MG63 (cell line): ENCODE results near the gene TLE2. TPM values are rescaled to one million over a fixed set of nuclear protein-coding genes. Genes with fewer than 3 reads are reported as not detected.

Source experiments
- DNase-seq: peaks from one replicate; pipeline ENCODE4 v3.0.0-alpha.2; 2020
- H3K27me3 ChIP-seq: fragments of 250-450 bp; sonication (Bioruptor Pico); 2 replicates; pipeline ENCODE4 v1.5.1; 2020; ENCODE audit warnings: mild to moderate bottlenecking, moderate library complexity
- H3K36me3 ChIP-seq: fragments of 250-450 bp; sonication (Bioruptor Pico); 2 replicates; pipeline ENCODE4 v1.5.1; 2020; ENCODE audit warnings: mild to moderate bottlenecking, moderate library complexity
- H3K4me3 ChIP-seq: fragments of 250-450 bp; sonication (Bioruptor Pico); 2 replicates; pipeline ENCODE4 v1.5.1; 2020; ENCODE audit warnings: mild to moderate bottlenecking, moderate library complexity
- H3K9me3 ChIP-seq: fragments of 250-450 bp; sonication (Bioruptor Pico); 2 replicates; pipeline ENCODE4 v1.5.1; 2020; ENCODE audit warnings: mild to moderate bottlenecking, moderate library complexity
- total RNA-seq: library from RNA; depleted of rRNA; stranded (reverse); fragments of >200 nt; shearing (Covaris generic); gene quantifications from 2 replicates; pipeline ENCODE4 v1.2.3, GENCODE V29; 2014; ENCODE audit warnings: low replicate concordance; rRNA removed

TLE2 gene
- total RNA-seq = 1.5 and 4.1 TPM in 2 replicates

DNA sequence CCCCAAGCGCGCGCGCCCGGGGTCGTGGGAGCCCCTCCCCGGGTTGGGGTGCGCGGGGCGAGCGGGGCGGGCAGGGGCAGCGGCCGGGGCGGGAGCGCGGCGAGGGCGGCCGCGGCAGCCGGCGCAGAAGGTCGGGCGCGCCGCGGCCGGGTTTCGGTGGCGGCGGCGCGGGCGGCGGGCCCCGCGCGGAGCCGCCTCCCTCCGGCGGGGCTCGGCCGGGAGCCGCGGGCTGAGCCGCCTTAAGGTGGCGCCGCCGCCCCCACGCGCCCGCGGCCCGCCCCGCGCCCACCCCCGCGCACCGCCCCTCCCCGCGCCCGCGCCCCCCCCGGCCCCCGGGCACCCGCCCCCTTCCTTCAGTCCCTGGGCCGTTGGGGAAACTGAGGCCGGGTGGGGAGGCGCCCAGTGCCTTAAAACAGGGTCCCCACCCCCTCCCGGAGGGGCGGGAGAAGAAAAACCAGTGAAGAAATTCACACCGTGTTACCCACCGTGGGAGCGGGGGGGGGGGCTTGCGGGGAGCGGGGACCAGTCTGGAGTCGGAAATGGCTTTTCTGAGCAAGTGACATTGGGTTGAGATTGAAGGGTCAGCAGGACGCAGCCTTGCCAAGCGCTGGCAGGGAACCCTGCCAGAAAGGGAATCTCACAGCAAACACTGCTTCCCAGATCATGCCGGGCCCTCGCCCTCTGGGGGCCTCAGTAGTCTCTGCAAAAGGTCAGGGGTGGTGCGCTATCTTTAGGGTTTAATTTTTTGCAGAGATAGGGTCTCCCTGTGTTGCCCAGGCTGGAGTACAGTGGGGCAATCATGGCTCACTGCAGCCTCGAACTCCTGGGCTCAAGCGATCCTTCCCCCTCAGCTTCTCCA, at the start of gene TLE2:
Gene TLE2 (minus strand): TSS at position 216 of the 859 bp plus-strand sequence. CDS start 376 bp downstream, outside the sequence.
- H3K27me3 ChIP-seq = no peaks in the 10 kb centered on the region
- H3K9me3 ChIP-seq = no peaks in the 10 kb centered on the region
- peak within 1 kb of the TSS; percentile 29 for H3K4me3 ChIP-seq
- no peak for DNase-seq
- H3K36me3 ChIP-seq = no peaks in the 10 kb centered on the region

DNA sequence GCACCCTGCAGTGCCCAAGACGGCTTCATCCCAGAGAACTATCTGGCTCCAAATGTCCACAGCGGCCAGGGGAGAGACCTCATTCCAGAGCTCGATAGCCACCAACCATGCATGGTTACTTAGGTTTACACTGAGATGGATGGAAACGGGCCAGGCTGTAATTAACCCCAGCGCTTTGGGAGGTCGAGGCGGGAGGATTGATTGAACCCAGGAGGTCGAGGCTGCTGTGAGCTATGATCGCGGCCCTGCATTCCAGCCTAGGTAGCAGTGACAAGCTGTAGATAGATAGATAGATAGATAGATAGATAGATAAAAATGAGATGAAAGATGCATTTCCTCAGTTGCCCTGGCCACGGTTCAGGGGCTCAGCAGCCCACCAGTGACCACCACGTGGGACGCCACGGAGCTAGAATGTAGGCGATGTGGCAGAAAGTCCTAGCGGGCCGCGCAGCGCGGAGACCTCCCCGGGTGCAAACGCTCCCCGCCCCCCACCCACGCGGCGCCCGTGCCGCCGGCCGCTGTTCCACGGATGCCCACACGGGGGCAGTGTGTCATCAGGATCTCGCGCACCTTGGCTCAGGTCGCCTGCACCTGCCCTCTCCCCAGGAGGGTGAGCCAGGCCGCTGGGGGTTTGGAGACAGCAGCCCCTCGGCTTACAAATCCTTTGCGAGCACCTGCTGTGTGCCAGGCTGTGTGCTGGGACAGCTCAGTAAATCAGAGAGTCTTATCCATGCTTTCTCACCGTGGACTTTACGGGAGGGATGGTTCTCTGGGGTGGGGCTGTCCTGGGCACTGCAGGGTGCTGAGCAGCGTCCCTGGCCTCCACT, 46.7 kb upstream of the TLE2 start:
- Histone ChIP-seq H3K4me3 (no peak overlapping the region), H3K27me3 (no peaks in the 10 kb centered on the region), H3K36me3 (no peaks in the 10 kb centered on the region), H3K9me3 (no peaks in the 10 kb centered on the region)
- DNase-seq = no peak

DNA sequence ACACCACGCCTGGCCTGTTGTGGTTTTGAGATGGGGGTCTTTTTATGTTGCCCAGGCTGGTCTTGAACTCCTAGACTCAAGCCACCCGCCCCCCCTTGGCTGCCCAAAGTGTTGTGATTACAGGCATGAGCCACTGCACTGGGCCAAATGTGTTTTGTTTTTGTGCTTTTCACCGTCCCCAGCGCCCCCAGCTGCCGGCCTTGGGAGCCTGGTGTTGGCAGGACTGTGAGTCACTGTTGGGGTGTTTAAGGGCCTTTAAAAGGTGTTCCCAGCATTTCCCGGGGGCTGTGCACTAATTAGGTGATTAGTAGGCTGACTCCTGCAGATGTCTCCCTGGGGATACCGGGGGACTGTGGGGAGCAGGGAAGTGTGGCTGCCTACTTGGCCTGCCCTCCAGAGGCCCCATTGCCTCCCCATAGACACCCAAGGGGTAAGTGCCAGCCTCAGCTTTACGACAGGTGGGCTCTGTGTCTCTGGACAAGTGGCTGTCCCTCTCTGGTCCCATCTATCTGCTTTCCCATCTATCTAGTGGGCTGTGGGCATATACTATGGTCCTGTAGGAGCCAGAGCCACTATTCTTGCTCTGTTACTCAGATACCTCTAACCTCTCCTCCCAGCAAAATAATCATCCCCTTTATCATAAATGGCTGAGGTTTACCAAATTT, 45.0 kb upstream of the TLE2 start:
- H3K4me3 ChIP-seq = no peak overlapping the region
- no peaks in the 10 kb centered on the region for H3K27me3 ChIP-seq
- no peaks in the 10 kb centered on the region for H3K36me3 ChIP-seq
- no peaks in the 10 kb centered on the region for H3K9me3 ChIP-seq
- no peak for DNase-seq

DNA sequence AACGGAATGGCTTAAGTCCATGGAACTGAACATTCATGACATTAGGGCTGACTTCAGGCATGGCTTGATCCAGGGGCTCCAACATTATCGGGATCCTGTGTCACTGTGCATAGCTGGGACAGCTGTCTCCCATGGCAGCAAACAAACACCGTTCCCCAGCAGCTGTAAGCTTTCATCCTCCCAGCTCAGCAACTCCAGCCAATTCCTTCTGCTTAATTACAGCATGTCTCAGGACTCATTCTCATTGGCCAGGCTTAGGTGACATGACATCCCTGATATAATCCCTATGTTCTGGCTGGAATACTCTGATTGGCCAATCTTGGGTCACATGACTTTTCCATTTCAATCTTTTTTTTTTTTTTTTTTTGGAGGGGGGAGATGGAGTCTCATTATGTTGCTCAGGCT, 44.1 kb upstream of the TLE2 start:
- H3K36me3 ChIP-seq = no peaks in the 10 kb centered on the region
- H3K9me3 ChIP-seq = no peaks in the 10 kb centered on the region
- no peak overlapping the region for H3K4me3 ChIP-seq
- H3K27me3 ChIP-seq = no peaks in the 10 kb centered on the region
- peak; percentile 36 for DNase-seq

DNA sequence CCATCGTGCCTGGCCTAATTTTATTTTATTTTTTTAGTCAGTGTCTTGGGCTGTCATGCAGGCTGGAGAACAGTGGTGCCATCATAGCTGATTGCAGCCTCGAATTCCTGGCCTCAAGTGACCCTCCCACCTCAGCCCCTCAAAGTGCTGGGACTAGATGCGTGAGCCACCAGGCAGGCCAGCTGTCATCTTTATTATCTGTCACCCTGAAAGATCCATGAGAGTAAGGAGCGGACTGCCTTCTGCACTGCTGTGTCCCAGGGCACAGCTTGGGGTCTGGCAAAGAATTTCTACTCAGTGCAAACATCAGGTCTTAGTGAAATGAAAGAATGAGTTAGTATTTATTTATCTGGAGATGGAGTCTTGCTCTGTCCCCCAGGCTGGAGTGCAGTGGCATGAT, 42.7 kb upstream of the TLE2 start:
- no peaks in the 10 kb centered on the region for H3K9me3 ChIP-seq
- no peaks in the 10 kb centered on the region for H3K27me3 ChIP-seq
- no peak overlapping the region for H3K4me3 ChIP-seq
- no peaks in the 10 kb centered on the region for H3K36me3 ChIP-seq
- DNase-seq = no peak

DNA sequence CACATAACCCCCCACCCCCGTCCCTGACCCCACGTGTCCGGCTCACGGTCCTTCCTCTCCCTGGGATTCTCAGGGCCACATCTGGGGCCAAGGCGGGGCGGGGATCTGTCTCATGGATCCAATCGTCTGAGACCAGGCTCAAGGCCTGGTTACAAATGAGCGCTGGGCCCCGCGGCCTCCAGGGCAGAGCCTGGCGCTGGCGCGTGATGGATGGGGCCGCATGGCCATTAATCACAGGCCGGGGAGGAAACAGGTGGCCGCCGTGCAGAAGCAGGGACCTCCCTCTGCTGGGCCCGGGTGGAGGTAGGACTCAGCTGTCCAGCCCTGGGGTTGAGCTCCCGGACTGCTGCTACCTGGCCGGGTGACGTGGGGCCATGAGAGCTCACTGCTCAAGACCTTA, 39.0 kb upstream of the TLE2 start:
- H3K9me3 ChIP-seq = no peaks in the 10 kb centered on the region
- H3K36me3 ChIP-seq = no peaks in the 10 kb centered on the region
- DNase-seq = no peak
- H3K27me3 ChIP-seq = no peaks in the 10 kb centered on the region
- H3K4me3 ChIP-seq = no peak overlapping the region

DNA sequence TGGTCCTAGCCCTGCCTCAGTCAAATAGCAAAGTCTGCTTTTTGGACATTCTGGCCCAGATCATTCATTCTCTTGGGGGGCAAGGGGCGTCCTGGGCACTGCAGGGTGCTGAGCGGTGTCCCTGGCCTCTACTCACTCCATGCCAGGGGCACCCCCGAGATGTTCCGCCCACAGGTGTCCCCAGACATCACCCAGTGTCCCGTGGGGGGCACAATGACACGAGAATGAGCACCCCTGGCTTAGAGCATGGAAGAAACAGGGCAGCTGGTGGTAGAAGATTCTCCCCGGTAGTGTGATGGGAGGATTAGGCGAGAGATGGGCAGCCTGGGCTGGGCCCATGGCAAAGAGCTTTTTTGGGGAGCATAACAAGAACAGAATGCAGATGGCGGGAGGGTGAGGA, 38.5 kb upstream of the TLE2 start:
- H3K9me3 ChIP-seq = no peaks in the 10 kb centered on the region
- H3K27me3 ChIP-seq = no peaks in the 10 kb centered on the region
- H3K36me3 ChIP-seq = no peaks in the 10 kb centered on the region
- DNase-seq = no peak
- H3K4me3 ChIP-seq = no peak overlapping the region

DNA sequence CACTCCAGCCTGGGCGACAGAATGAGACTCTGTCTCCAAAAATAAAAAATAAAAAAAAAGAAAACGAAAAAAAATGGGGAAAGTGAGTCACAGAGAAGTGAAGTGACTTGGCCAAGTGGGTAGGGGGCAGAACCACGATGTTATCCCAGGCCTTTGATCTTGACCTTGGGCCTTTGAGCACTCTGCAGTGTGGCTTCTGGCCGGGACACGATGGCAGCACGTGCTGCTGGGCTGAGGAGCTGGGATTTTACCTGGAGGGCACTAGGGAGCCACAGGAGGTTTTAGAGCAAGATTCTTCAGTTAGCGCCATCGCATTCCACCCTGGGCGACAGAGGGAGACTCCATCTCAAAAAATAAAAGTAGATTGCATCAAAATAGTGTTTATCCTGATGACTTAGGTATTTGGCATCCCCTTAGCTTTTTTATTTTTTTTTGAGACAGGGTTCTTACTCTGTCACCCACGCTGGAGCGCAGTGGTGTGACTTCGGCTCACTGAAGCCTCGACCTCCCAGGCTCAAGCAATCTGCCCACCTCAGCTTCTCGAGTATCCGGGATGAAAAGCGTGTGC, 37.5 kb upstream of the TLE2 start:
- H3K36me3 ChIP-seq = no peaks in the 10 kb centered on the region
- DNase-seq = no peak
- no peak overlapping the region for H3K4me3 ChIP-seq
- H3K27me3 ChIP-seq = no peaks in the 10 kb centered on the region
- H3K9me3 ChIP-seq = no peaks in the 10 kb centered on the region

DNA sequence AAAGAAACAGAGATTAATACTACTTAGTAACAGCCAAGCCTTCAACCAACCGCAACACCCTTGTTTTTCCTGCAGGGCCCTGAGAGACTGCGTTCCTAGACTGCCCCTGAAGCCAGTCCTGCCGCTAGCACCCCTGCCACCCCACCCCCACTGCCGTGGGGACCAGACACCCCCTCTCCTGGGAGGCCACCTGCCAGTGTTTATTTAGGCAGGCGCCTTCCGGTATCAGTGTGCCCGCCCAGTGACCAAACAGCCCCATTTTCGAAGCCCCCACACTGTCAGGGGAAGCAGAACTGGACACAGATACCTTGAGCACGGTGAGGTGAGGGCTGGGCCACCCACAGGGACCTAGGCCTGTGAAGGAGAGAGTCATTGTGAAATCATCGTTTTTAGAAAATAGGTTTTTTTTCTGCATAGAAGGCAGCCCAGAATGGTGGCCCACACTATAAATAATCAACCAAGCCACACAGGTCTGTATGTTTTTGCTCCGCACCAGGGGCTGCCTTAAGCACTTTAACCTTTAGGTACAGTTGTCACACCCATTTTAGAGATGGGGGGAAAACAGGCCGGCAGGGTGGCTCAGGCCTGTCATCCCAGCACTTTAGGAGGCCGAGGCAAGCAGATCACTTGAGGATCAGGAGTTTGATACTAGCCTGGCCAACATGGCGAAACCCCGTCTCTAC, 36.7 kb upstream of the TLE2 start:
- Histone ChIP-seq H3K27me3 (no peaks in the 10 kb centered on the region), H3K4me3 (no peak overlapping the region), H3K36me3 (peaks cover 3% of the 10 kb centered on the region; the same call in 1 of the 2 replicates), H3K9me3 (no peaks in the 10 kb centered on the region)
- DNase-seq = no peak

DNA sequence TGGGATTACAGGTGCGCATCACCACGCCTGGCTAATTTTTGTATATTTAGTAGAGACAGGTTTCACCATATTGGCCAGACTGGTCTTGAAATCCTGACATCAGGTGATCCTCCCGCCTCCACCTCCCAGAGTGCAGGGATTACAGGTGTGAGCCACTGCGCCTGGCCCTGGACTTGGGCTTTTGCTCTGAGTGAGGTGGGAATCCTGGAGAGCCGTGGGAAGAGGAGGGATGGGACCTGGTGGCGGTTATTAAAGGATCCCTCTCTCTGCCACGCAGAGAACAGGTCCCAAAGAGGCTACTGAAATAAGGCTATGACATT, 34.9 kb upstream of the TLE2 start:
- H3K9me3 ChIP-seq = no peaks in the 10 kb centered on the region
- no peaks in the 10 kb centered on the region for H3K27me3 ChIP-seq
- peaks cover 13% of the 10 kb centered on the region for H3K36me3 ChIP-seq
- no peak for DNase-seq
- H3K4me3 ChIP-seq = no peak overlapping the region

DNA sequence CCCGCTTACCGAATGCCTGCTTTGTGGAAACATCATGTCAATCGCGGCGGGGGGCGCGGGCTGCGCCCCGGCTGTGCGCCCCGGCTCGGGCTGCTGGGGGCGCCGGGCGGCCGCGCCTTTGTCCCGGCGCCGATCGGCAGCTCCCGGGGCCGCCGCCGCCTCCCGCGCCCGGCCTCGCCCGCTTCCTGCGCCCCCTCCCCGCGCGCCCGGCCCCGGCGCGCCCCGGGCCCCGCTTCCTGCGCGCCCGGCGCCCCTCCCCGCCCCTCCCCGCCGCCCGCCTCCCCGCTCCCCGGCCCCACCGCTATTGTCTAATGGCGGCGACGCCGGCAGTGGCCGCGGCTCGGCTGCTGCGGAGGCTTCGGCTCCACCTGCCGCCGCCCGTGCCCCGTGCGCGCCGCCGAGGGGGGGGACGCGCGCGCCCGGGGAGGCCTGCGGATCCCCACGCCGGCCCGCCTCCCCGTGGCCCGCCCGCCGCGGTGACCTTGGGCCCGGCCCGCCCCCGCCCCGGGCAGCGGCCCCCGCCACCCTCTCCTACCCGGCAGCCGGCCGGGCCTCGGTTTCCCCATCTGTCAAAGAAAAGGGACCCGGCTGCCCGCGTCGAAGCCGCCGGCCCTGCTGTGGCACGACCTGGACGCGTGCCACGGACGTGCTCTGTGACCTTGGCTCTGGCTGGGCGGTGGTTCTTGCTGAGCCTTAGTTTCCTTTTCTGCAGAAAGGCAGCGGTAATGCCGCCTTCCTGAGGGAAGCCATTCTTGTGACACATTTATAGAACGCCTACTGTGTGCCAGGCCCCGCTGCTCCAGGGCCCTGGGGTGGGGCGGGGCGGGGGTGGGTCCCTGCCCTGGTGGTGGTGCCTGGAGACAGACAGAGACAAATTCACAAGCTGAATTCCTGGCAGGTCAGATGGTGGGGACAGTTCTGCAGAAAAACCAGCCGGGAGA, 33.4 kb upstream of the TLE2 start, which contains the start of gene TLE5:
Gene TLE5 (minus strand): TSS at position 331 of the 941 bp plus-strand sequence. CDS start 295 bp downstream, at position 36.
- no peaks in the 10 kb centered on the region for H3K9me3 ChIP-seq
- peak within 1 kb of the TSS; percentile 67 for H3K4me3 ChIP-seq
- no peaks in the 10 kb centered on the region for H3K27me3 ChIP-seq
- peaks cover 17% of the 10 kb centered on the region for H3K36me3 ChIP-seq
- DNase-seq = peak; percentile 41

DNA sequence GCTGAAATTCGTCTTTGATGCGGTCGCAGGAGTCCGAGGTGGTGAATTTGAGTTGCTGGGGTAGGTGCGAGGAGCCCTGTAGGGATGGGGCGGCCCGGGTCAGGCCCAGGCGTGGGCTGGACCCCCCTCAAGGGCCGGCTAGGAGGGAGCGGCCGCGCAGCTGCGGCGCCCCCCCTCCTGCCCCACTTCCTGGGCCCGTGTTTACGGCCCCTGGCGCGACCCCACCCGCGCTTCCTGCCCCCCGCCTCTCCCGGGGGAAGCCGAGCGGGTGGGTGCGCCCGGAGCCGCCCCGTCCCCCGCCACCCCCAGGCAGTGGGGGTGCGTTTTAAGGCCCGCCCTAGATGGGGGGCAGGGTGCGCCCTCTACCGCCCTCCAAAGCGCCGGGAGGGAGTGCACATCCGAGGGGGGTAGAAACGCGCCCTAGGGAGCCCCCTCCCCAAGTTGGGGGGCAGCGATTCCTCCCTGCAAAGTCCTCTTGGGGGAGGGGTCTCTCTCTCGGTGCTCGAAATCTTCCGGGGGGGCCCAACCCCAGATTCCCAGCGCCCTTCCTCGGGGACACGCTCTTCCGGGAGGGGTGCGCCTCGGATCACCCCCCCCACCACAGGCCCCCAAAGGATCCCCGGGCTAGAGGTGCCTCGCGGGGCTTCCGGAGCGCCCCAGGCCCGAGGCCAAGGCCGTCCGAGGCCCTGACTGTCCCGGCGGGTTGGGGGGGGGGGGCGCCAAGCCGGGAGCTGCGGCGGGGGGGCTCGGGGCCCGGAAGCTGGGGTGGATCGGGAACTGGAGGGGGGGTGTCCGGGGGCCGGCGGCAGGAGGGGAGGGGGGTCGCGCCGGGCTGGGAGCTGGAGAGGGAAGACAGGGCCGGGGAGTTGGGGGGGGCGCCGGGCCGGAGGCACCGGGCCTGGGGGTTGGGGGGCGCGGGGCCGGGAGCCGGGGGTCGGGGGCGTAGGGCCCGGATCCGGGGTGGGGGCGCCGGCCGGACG, 32.4 kb upstream of the TLE2 start:
- Histone ChIP-seq H3K4me3 (peak overlapping the region; percentile 67), H3K27me3 (no peaks in the 10 kb centered on the region), H3K9me3 (no peaks in the 10 kb centered on the region), H3K36me3 (peaks cover 20% of the 10 kb centered on the region)
- peak; percentile 47 for DNase-seq

DNA sequence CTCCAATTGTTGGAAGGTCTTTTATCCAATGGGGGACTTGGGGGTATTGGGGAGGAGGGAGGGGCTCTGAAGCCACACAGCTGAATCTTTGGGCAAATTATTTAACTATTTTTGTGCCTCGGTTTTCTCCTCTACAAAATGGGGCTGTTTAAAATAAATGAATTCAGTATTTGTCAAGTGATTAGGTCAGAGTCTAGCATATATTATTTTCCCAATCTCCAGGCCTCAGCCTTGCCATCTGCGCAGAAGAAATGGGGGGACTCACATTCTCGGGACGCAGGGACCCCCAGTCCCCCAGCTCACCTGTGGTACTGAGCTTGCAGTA, 31.7 kb upstream of the TLE2 start:
- Histone ChIP-seq H3K9me3 (no peaks in the 10 kb centered on the region), H3K27me3 (no peaks in the 10 kb centered on the region), H3K36me3 (peaks cover 20% of the 10 kb centered on the region), H3K4me3 (peak overlapping the region; percentile 67)
- DNase-seq = no peak

DNA sequence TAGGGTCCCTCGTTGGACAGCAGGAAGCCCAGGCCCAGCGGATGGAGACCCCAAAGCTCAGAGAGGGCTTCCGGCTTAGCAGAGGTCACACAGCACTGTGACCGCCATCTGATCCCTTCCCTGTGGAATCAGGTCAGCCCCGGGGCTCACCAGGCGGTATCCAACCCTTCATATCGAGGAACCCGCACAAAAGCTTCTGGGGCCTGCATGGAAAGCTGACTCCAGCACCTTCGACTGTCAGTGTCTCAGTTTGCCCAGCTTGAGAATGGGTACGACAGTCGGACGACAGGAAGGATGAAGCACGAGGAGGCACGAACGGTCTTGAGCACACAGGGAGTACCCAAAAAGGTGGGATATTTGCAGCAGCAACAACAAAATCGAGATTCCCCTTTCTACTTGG, 30.6 kb upstream of the TLE2 start:
- Histone ChIP-seq H3K36me3 (peaks cover 25% of the 10 kb centered on the region), H3K4me3 (no peak overlapping the region), H3K9me3 (no peaks in the 10 kb centered on the region), H3K27me3 (no peaks in the 10 kb centered on the region)
- DNase-seq = no peak
